ENCODE data around the gene APBB2. TPM values are rescaled to one million over a fixed set of nuclear protein-coding genes. Genes with fewer than 3 reads are reported as not detected.

APBB2 gene
- total and polyA plus RNA-seq, 2 of the 8 experiments (the other 6 are each of a cell fraction or from before 2014, with no cell fraction given): 58.7 to 59.4 TPM

DNA sequence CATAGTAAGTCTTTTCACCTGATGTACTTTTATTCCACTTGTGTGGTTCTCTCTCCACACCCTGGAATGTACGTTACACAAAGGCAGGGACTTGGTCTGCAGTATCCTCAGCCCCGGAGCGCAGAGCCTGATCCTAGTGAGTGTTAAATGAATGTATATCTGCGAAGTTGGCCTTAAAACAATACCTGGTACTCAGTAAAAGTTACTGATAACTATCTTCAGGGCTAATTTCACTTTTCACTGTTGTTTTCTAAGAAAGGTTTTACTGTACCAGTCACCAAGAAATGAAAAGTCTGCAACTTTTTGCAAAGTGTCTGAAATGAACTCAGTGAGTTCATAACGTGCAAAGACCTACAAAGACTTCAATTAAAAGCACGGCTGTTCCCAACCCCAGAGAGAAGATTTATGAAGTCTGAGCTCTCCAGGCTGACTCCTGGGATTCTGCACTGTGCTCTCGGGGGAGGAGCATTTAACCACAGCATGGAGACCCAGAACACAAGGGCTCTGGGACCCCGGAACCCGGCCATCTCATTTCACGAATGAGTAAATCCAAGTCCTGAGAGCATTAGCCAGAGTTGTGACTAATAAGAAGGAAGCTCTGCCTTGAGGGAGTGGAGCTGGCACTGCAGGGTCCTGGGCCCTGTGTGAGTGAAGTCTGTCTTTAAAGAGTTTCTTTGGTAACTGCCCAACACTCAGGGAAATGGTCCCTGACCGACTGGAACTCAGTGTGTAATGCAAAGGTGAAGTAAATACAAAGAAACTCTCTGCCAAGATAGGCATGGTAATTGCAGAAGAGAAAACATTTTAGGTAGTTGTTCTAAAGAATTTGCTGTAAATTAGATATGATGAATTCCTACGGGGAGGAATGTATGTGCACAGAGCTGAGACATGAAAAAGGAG, 298.8 kb downstream of the APBB2 start:
- POLR2A ChIA-PET (ENCODE audit: partially characterized antibody): interaction anchor here (0.6 kb wide), 1 partner anchor 31 kb away, joined by 3 read pairs; no protein-coding TSS in a partner anchor
- DNase-seq (ENCODE audit: low read depth in 1 of 2, low spot score in 2 of 2): no peak

More for the DNA sequence above, 298.8 kb downstream of the APBB2 start:
- H2AK5ac ChIP-seq (ENCODE audit: low read depth, low read length): no peak overlapping the region
- no peak overlapping the region for H3K18ac ChIP-seq (ENCODE audit: extremely low read depth, low read length)
- H3K4me2 ChIP-seq (ENCODE audit: insufficient read depth in 1 of 2, low read depth in 2 of 2, low read length in 2 of 2): no peak overlapping the region
- H3K9ac ChIP-seq (replicated peaks in 1 of 4; ENCODE audit: extremely low read depth in 1 of 4, low read depth in 3 of 4, low read length in 3 of 4): no peak overlapping the region
- H3K23ac ChIP-seq (ENCODE audit: insufficient read length): no peak overlapping the region
- no peaks in the 10 kb centered on the region for H3K36me3 ChIP-seq (ENCODE audit: control insufficient read depth in 2 of 4, insufficient read depth in 4 of 4, low read length in 3 of 4)
- peaks cover 0 to 9% (median 0%) of the 10 kb centered on the region in 4 experiments; a peak in 4 of 7 replicates for H3K4me1 ChIP-seq (replicated peaks in 1 of 4; ENCODE audit: control insufficient read depth in 3 of 4, insufficient read depth in 4 of 4, low read length in 3 of 4)
- CTCF ChIA-PET (ENCODE audit: partially characterized antibody): interaction anchor here (0.6 to 14.6 kb wide), 5 partner anchors 6 to 300 kb away, joined by 3 to 224 read pairs (median 3); no protein-coding TSS in a partner anchor
- no peak overlapping the region for H2BK20ac ChIP-seq (ENCODE audit: low read length)
- no peaks in the 10 kb centered on the region for H4K20me1 ChIP-seq (replicated peaks in 1 of 2; ENCODE audit: control insufficient read depth in 1 of 2, insufficient read depth in 2 of 2, low read length in 2 of 2)
- no peak overlapping the region for H4K91ac ChIP-seq (replicated peaks; ENCODE audit: insufficient read length, low read length)
- no peak overlapping the region for H3K27ac ChIP-seq (ENCODE audit: low read depth, low read length)
- no peak overlapping the region for H3K14ac ChIP-seq (ENCODE audit: insufficient read length)
- H3K9me3 ChIP-seq (ENCODE audit: insufficient read depth in 2 of 2, low read depth in 1 of 2, low read length in 1 of 2): no peaks in the 10 kb centered on the region
- H2BK120ac ChIP-seq (replicated peaks; ENCODE audit: low read depth, low read length): no peak overlapping the region
- H2BK15ac ChIP-seq (ENCODE audit: low read length): no peak overlapping the region
- no peaks in the 10 kb centered on the region for H3K79me1 ChIP-seq (ENCODE audit: low read depth, low read length)
- H2BK12ac ChIP-seq (ENCODE audit: low read depth, low read length): no peak overlapping the region
- no peak overlapping the region for H4K5ac ChIP-seq (ENCODE audit: insufficient read length, low read depth, low read length)
- 91% methylated on average over 12 of the region's 12 CpGs; no CpG with 5 or more reads in 1 of the 2 experiments for WGBS, 2 experiments (ENCODE audit: extremely low coverage in 1 of 2, insufficient coverage in 1 of 2, insufficient read length in 1 of 2, insufficient replicate concordance in 2 of 2, low coverage in 1 of 2, low lambda C conversion rate in 2 of 2, missing lambda C conversion rate in 1 of 2)
- H2BK5ac ChIP-seq (ENCODE audit: low read depth, low read length): no peak overlapping the region
- no peak overlapping the region for H4K8ac ChIP-seq (ENCODE audit: extremely low read depth, insufficient read depth, low read length)
- H3K4me3 ChIP-seq (ENCODE audit: extremely low read depth in 1 of 4, insufficient read depth in 2 of 4, low read depth in 3 of 4, low read length in 4 of 4): no peak overlapping the region
- no peaks in the 10 kb centered on the region for H3K27me3 ChIP-seq (replicated peaks in 1 of 4; ENCODE audit: control insufficient read depth in 3 of 4, extremely low read depth in 1 of 4, insufficient read depth in 3 of 4, low read length in 3 of 4)
- no peaks in the 10 kb centered on the region for H3K79me2 ChIP-seq (ENCODE audit: control insufficient read depth in 1 of 2, insufficient read depth in 2 of 2, low read length in 2 of 2)
- no peak overlapping the region for H3K56ac ChIP-seq (replicated peaks; ENCODE audit: insufficient read length, low read depth, low read length)
- no peaks in the 10 kb centered on the region for H3K23me2 ChIP-seq (ENCODE audit: low read depth, low read length)
- FAIRE-seq: no peak
- H3K4ac ChIP-seq (replicated peaks; ENCODE audit: insufficient read length, low read depth, low read length): no peak overlapping the region
- TF ChIP-seq RFX5 (IDR thresholded peaks at IDR 0.05; ENCODE audit: borderline replicate concordance, low read depth, low read length) (no peak), SRF (IDR thresholded peaks at IDR 0.05; ENCODE audit: low read depth, low read length) (no peak), NANOG (IDR thresholded peaks at IDR 0.05; ENCODE audit: insufficient read depth, low read depth, low read length, poor library complexity, severe bottlenecking) (no peak), BRCA1 (IDR thresholded peaks at IDR 0.05; ENCODE audit: low read depth, low read length) (no peak), RBBP5 (IDR thresholded peaks at IDR 0.05; ENCODE audit: borderline replicate concordance, low read depth, low read length) (no peak), HDAC2 (IDR thresholded peaks at IDR 0.05; ENCODE audit: borderline replicate concordance in 1 of 2, low read depth in 2 of 2, low read length in 2 of 2) (no peak), BACH1 (IDR thresholded peaks at IDR 0.05; ENCODE audit: low read length) (no peak), GTF2F1 (IDR thresholded peaks at IDR 0.05; ENCODE audit: borderline replicate concordance, low read depth, low read length) (no peak)
- H2AFZ ChIP-seq (ENCODE audit: low read length): no peak overlapping the region

Measured in H1 (cell line).